ENCODE measurements around the gene SYPL2. TPM values are rescaled to one million over a fixed set of nuclear protein-coding genes. Genes with fewer than 3 reads are reported as not detected.

Gene SYPL2
- total and polyA plus RNA-seq, 2 donors (not counting 1 experiment from before 2014, with no cell fraction given): not detected

GRCh38 chr1:109497449-109498160 lies 31.3 kb downstream of the SYPL2 start:
- intact Hi-C loops (cut with micrococcal nuclease): no loop called here

More at GRCh38 chr1:109497449-109498160, 31.3 kb downstream of the SYPL2 start:
- POLR2A ChIA-PET: interaction anchor here (0.6 kb wide), 1 partner anchor 13 kb away, joined by 8 read pairs; no protein-coding TSS in a partner anchor
- Histone ChIP-seq H3K79me2 (ENCODE audit: control insufficient read depth, insufficient read depth, low read length) (peaks cover 54% of the 10 kb centered on the region), H3K4me2 (replicated peaks; ENCODE audit: low read depth, low read length, poor library complexity, severe bottlenecking) (no peak overlapping the region), H3K36me3 (replicated peaks in 1 of 2; ENCODE audit: control extremely low read depth in 1 of 2, control insufficient read depth in 1 of 2, extremely low read depth in 1 of 2, insufficient read depth in 2 of 2, low read length in 1 of 2) (peaks cover 0 to 49% of the 10 kb centered on the region in 2 experiments), H3K27me3 (replicated peaks in 1 of 4; ENCODE audit: control extremely low read depth in 1 of 4, control insufficient read depth in 3 of 4, insufficient read depth in 4 of 4, low read length in 3 of 4) (no peaks in the 10 kb centered on the region), H4K20me1 (ENCODE audit: control insufficient read depth, insufficient read depth, low read length, poor library complexity, severe bottlenecking) (peaks cover 63% of the 10 kb centered on the region), H2AFZ (ENCODE audit: insufficient read depth, low read depth, low read length, poor library complexity, severe bottlenecking) (no peak overlapping the region), H3K4me1 (ENCODE audit: control insufficient read depth in 2 of 2, insufficient read depth in 2 of 2, low read length in 2 of 2) (peaks cover 25 to 36% of the 10 kb centered on the region in 2 donors), H3K4me3 (ENCODE audit: control extremely low read depth in 1 of 5, extremely low read depth in 1 of 5, insufficient read depth in 1 of 5, low read depth in 2 of 5, low read length in 4 of 5) (no peak overlapping the region), H3K27ac (ENCODE audit: low read length in 2 of 2) (no peak overlapping the region), H3K9ac (ENCODE audit: low read length) (no peak overlapping the region), H3K9me3 (ENCODE audit: control extremely low read depth in 1 of 3, control insufficient read depth in 2 of 3, insufficient read depth in 1 of 3, low read length in 2 of 3) (no peaks in the 10 kb centered on the region)
- Mint-ChIP-seq H3K4me3 (no peak overlapping the region), H3K27ac (no peak overlapping the region), H3K27me3 (no peaks in the 10 kb centered on the region), H3K9me3 (ENCODE audit: insufficient read depth) (no peaks in the 10 kb centered on the region), H3K4me1 (peaks cover 57% of the 10 kb centered on the region)
- DNase-seq: no peak
- CTCF ChIA-PET: interaction anchor here (0.5 to 37.9 kb wide), 10 partner anchors 7 to 264 kb away, joined by 3 to 926 read pairs (median 3); partner anchors contain the start of genes ATXN7L2 and GPR61
- 92% methylated on average over 8 of the region's 9 CpGs for WGBS (ENCODE audit: insufficient coverage)
- ATAC-seq (ENCODE audit: low read depth): no peak
- TF ChIP-seq CTCF (IDR thresholded peaks at IDR 0.05): no peak
- no peak for TF ChIP-seq EZH2 (IDR thresholded peaks at IDR 0.05; ENCODE audit: borderline replicate concordance, insufficient read depth, low read depth, low read length, poor library complexity, severe bottlenecking)

Measured in B cell (primary cell).